Measurements from ENCODE around the gene ABCA4. TPM values are rescaled to one million over a fixed set of nuclear protein-coding genes. Genes with fewer than 3 reads are reported as not detected.

ABCA4 gene
- total and polyA plus RNA-seq, 2 donors (not counting 3 experiments of a cell fraction or from before 2014, with no cell fraction given) = 2.3 to 4.9 TPM

DNA sequence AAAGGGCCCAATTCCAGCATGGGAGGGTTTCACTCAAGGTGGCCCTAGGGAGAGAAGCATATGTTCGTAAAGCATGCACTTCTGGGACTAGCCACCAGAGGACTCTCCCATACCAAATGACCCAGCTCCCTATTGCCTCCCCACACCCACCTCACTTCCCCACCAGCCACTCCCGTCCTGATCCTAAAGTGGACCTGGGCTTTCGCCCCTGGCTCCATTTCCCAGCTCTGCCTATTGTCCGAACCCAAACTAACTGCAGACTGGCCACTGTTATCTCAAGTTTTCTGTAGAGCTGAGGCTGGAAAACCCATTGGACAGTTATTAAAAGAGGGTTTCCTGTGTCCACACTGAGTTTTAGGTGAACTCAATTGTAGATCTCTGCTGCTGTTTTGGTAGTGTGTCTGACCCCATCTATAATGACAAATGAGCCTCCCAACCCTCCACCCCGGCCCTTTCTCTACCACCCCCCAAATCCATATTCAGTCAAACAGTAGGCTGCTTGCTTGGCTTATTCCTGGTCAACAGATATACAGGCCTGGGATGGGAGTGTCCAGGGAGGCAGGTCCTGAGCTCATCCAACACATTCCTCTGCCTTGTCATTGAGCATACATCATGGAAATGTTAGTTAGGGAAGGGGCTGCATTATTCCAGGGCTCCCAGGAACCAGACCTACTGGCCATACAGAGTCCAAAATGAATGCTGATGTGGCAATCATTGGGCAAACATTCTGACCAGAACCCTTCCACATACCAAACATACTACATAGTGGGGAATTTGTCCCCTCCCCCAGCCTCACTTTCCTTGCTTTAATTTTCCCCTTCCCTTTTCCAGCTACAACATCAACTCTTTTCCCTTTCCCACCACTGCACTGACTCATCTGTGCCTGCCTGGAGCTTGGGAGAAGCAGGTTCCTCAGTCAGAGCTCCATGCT lies 59.2 kb downstream of the ABCA4 start:
- TSS peak; percentile 30 for BruUV-seq (replicated peaks)
- no peak overlapping the region for H3K4me3 ChIP-seq (replicated peaks in 1 of 3; ENCODE audit: insufficient read depth in 1 of 3, low read depth in 1 of 3, low read length in 3 of 3)
- peak overlapping the region; percentile 13 for H3K4me2 ChIP-seq (ENCODE audit: insufficient read depth, low read length)
- FAIRE-seq = peak; percentile 88
- no peaks in the 10 kb centered on the region for H3K27me3 ChIP-seq (ENCODE audit: control insufficient read depth in 2 of 2, insufficient read depth in 2 of 2, low read length in 2 of 2)
- H3K36me3 ChIP-seq (ENCODE audit: control insufficient read depth in 2 of 2, extremely low read depth in 1 of 2, insufficient read depth in 2 of 2, low read length in 2 of 2) = no peaks in the 10 kb centered on the region
- no peaks in the 10 kb centered on the region for H3K9me1 ChIP-seq (replicated peaks; ENCODE audit: control insufficient read depth, extremely low read depth, insufficient read depth, low read length)
- H3K79me2 ChIP-seq (ENCODE audit: control insufficient read depth, insufficient read depth, low read length) = no peaks in the 10 kb centered on the region
- TF ChIP-seq POLR2AphosphoS5 (IDR thresholded peaks at IDR 0.05; ENCODE audit: insufficient read depth, low read depth, low read length) (peak; percentile 32), MYC (IDR thresholded peaks at IDR 0.05; ENCODE audit: low read depth, low read length) (peak; percentile 44), POLR2A (IDR thresholded peaks at IDR 0.05; ENCODE audit: low read depth, low read length) (peak; percentile 36), FOS (IDR thresholded peaks at IDR 0.05; ENCODE audit: borderline replicate concordance, insufficient read depth, low read length) (peak; percentile 36), GATA2 (IDR thresholded peaks at IDR 0.05; ENCODE audit: insufficient read depth, insufficient read length, low read depth, low read length) (no peak), EZH2 (IDR thresholded peaks at IDR 0.05; ENCODE audit: borderline replicate concordance, low read depth, low read length, severe bottlenecking) (no peak), JUN (IDR thresholded peaks at IDR 0.05; ENCODE audit: borderline replicate concordance, insufficient read depth, insufficient read length, low read depth) (peak; percentile 43)
- TF ChIP-seq, protein P1, sequence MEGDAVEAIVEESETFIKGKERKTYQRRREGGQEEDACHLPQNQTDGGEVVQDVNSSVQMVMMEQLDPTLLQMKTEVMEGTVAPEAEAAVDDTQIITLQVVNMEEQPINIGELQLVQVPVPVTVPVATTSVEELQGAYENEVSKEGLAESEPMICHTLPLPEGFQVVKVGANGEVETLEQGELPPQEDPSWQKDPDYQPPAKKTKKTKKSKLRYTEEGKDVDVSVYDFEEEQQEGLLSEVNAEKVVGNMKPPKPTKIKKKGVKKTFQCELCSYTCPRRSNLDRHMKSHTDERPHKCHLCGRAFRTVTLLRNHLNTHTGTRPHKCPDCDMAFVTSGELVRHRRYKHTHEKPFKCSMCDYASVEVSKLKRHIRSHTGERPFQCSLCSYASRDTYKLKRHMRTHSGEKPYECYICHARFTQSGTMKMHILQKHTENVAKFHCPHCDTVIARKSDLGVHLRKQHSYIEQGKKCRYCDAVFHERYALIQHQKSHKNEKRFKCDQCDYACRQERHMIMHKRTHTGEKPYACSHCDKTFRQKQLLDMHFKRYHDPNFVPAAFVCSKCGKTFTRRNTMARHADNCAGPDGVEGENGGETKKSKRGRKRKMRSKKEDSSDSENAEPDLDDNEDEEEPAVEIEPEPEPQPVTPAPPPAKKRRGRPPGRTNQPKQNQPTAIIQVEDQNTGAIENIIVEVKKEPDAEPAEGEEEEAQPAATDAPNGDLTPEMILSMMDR (IDR thresholded peaks at IDR 0.05; ENCODE audit: extremely low read depth in 1 of 2, insufficient read depth in 1 of 2, low read depth in 1 of 2, low read length in 2 of 2) = peak; percentile 92 to 93
- TF ChIP-seq, protein P2, sequence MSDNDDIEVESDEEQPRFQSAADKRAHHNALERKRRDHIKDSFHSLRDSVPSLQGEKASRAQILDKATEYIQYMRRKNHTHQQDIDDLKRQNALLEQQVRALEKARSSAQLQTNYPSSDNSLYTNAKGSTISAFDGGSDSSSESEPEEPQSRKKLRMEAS (IDR thresholded peaks at IDR 0.05; ENCODE audit: insufficient read depth, insufficient read length) = no peak
- intact Hi-C loops (cut with micrococcal nuclease) (loop anchor here (1.0 to 2.0 kb wide), 6 partner anchors 16 to 275 kb away; partner anchors contain the start of gene ARHGAP29), dilution Hi-C loops (cut with MboI; ENCODE audit: extremely low pct_ligation_motif_present, low sequenced_read_pairs) (no loop called here)
- peak overlapping the region; percentile 40 for H3K9ac ChIP-seq (replicated peaks; ENCODE audit: extremely low read depth, insufficient read depth, low read length)
- H3K9me3 ChIP-seq (replicated peaks; ENCODE audit: control insufficient read depth, insufficient read depth, low read length) = no peaks in the 10 kb centered on the region
- H4K20me1 ChIP-seq (replicated peaks; ENCODE audit: control insufficient read depth, extremely low read depth, insufficient read depth, low read length) = no peaks in the 10 kb centered on the region
- ChIA-PET POLR2A (interaction anchor here (0.5 to 1.9 kb wide), 8 partner anchors 13 to 268 kb away, joined by 3 to 13 read pairs (median 4); partner anchors contain the start of gene ARHGAP29), CTCF (interaction anchor here (0.7 to 8.1 kb wide), 52 partner anchors 9 to 277 kb away, joined by 3 to 252 read pairs (median 10); partner anchors contain the start of gene ARHGAP29)
- H2AFZ ChIP-seq (ENCODE audit: low read depth, low read length) = peak overlapping the region; percentile 71
- peak overlapping the region; percentile 76 for H3K27ac ChIP-seq (ENCODE audit: insufficient read depth, low read depth, low read length)
- peaks cover 48% of the 10 kb centered on the region for H3K4me1 ChIP-seq (ENCODE audit: control insufficient read depth, extremely low read depth, insufficient read depth, low read length)
- DNase-seq (ENCODE audit: low read depth, low spot score) = peak; percentile 86

All from endothelial cell of umbilical vein (primary cell).